ENCODE measurements around the gene CDYL2.

CDYL2 gene

DNA sequence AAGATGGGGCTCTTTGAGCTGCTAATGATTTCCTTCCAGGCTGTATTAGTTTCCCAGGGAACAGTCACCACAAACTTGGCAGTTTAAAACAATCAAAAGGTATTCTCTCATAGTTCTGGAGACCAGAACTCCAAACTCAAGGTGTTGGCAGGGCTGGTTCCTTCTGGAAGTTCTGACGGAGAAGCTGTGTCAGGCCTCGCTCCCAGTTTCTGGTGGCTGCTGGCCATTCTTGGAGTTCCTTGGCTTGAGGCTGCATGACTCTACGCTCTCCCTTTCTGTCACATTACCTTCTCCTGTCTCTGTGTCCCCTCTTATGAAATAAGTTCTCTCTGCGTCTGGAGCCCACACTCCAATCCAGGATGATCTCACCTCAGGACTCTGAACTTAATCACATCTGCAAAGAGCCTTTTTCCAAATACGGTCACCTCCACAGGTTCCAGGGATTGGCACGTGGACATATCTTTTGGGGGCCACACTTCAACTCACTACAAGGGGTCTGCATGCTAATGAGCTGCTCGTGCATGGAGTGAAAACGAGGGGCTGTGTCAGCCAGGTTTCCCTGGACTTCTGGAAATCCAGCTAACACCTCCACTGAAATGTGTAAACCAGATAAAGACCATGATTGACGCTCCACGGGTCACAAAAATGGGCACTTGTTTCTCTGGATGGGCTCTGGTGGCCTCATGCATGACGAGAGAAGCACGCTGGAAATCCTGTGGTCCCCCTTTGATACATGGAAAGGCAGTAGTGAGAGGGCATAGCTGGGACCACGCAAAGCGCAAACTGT lies 185.3 kb downstream of the CDYL2 start:
- DNase-seq, result no peak

DNA sequence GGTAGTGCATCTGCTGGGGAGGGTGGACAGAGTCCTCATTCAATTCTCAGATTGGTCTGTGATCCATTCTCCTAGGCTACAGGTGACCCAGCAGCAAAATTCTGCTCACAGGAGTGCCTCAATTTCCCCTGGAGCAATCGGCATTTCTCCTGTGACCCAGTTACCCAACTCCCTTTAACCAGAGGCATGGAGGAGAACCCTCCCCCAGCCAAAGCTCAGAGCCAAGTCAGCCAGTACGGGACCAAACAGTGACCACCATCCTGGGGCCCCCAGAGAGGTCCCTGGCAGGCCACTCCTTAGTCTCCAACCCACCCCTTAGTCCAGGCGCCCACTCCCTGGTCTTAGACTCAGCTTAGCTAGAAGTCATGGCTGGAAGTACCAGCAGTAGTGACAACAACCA lies 188.0 kb downstream of the CDYL2 start:
- DNase-seq, result no peak

DNA sequence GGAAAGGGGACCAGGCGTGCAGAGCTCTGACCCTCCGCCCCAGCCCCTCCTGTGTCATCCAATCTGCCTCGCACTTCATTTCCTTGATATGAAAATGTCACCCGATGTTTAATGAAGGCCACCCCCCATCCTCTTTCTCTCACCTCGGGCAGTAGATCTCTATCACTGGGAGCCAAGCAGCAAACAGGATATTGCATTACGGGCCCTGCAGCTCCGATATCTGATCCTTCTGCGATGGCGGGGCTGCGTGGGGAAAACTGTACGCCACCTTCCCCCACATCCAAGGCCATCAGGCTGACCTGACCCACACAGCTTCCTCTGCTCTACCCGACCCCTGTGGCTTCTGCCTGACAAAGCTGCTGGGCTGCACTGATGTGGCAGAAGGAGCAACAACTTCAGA lies 188.7 kb downstream of the CDYL2 start:
- no peak for DNase-seq

DNA sequence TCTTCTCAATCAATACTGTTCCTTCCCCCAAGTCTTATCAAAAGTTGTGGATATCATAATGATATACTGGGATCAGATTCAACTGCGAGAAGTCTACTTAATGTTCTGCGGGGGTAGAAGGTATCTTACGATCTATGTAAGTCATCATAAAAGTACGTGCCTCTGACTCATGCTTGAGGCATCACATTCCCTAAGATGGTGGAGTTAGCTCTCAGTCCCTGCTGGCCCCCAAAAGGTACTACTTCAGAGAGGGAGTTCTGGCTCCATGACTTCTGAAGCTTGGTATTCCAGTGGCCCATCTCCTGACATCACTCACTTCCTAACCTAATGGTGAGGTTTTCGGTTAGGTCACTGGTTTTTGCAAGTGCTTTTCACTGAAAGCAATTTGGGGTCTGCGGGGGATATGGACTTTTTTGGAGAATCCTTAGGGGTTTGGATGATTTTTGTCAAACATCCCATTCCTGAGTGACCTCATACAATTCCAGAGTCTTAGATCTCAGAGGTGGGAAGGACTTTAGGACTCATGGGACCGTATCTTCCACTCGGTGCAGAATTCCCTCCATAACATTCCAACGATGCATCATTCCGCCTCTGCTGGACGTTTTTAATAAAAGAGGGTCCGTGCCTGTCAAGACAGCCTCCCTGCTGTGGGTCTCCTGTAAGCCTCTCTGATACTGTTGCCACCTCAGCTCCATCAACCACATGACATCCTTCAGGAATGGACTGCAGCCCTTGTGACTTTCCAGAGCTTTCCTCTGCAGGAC lies 189.3 kb downstream of the CDYL2 start:
- DNase-seq, result no peak

DNA sequence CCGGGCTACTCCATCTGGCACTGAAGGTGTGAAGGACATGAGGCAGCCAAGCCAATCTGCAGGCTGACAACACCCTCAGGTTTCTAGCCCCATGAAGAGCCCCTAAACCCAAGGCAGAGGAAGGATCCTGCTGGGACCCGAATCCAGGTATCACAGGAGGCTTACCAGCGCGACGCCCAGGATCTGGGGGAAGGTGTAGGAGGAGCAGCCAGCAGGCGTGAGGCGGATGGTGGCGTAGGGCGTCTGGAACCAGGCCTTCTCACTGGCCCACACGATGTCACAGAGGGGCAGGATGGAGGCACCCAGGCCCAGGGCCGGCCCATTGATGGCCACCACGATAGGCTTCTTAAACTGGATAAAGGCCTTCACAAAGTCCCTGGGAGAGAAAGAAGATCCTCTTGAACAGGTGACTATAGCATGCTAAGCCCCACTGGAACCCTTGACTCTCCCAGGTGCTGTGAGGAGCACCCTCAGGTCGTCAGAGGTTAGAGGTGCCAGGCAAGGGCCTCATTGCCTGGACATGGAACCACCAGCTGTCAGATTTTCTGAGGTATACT lies 191.9 kb downstream of the CDYL2 start:
- no peak for DNase-seq

DNA sequence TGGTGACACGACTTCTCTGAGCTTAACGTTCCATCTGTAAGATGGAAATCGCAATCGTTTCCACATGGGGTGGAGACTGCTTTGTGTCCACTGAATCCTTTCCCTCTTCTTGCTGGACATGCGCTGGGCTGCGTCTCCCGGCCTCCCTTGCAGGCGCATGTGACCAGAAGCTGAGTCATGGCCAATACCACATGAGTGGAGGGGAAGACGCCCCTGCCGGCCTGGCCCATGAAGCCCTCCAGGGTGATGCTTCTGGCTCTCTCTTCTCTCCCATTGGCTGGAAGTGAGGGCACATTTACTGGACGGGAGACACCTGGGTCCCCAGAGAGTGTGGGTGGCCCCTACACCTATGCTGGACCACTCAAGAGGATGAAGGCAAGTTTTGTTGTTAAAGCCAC lies 192.5 kb downstream of the CDYL2 start:
- no peak for DNase-seq

DNA sequence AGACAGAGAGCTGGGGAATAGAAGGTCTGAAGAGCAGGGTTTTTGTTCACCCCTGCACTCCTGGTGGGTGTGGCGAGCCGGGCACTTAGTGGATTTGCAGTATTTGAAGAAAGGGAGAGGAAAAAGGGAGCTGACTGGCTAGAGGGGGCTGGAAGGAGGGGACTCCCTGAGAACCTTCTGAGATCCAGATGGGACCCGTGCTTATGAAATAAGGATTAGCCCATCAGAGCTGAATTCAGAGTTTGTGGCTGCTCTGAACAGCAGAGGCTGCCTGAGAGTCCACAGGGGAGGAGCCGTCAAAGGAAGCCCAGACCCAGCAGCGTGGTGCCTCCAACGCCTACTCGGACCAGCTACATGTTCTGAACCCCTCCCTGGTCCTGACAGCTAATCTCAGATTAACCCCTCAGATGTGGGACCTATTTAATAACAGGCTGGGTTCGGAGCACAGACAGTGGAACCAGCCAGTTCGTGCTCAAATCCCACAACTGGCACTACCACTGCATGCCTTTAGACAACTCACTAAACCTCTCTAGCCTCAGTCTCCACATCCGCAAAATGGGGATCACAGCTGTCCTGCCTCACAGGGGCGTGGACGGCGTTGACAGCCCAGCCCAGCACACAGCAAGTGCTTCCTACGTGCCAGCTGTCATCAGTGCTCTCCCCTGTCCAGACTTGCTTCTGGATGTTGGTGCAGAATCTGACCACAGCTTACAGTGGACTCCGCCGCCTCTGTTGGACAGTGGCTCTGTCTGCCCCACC lies 193.0 kb downstream of the CDYL2 start:
- DNase-seq, result no peak

DNA sequence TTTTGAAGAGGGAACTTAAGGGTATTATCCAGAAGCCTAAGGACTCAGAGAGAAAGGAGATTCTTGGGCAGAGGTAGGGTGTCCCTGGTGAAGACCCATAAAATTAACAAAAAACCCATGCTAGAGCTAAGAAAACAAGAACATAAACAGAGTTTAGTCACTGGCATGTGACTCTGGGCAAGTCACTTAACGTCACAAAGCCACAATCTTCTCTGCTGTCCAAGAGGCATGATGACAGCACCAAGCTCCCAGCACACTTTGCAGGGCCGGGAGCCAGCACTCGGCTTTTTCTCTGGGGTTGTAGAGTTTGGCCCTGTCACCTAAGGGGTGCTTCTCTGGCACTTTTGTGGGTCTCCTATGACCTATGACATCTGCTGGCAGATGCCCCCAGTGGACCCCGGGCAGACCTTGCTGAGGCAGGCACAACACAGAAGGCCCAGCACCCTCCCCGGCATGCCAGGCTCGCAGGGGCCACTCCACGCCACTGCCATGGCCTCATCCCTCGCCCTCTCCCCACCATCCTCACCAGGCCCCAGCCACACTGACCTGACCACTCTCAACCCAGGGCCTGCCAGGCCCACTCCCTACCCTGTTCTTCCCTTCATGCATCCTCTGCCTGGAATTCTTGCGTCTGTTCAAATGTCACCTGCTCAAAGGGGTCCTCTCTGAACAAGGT lies 193.8 kb downstream of the CDYL2 start:
- no peak for DNase-seq

DNA sequence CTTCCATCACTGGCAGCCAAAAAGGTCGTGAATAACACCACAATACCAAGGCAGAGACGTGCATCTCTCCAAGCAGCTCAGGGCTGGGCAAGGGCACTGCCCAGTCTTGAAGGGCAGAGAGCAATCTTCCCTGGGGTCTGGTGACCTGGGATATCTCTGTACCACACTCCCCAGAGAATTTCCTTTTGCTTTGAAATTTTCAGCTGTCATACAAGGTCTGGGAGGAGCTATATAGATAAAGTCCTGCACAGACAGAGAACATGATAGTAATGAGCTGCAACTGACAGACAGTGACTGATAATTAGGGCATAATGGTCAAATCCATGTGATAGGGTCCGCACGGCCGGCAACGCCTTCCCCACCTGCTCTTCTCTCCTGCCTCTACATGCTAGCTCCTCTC lies 195.5 kb downstream of the CDYL2 start:
- DNase-seq, result no peak

DNA sequence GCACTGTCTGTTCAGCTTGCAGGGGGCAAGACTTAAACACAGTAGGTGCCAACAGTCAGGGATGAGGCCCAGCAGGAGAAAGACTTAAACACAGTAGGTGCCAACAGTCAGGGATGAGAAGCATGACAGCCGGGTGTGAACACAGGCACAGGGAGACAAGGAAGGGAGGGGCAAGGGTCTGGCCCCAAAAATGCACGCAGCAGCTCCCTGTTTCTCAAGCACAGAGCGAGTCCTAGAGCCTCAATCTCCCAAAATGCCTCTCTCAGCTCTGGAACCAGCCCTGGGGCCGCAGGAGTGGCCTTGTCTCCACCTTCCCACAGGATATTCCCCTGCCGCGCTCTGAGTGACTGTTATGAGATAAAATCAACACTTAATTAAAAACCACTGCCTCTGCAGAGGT lies 197.2 kb downstream of the CDYL2 start:
- no peak for DNase-seq

DNA sequence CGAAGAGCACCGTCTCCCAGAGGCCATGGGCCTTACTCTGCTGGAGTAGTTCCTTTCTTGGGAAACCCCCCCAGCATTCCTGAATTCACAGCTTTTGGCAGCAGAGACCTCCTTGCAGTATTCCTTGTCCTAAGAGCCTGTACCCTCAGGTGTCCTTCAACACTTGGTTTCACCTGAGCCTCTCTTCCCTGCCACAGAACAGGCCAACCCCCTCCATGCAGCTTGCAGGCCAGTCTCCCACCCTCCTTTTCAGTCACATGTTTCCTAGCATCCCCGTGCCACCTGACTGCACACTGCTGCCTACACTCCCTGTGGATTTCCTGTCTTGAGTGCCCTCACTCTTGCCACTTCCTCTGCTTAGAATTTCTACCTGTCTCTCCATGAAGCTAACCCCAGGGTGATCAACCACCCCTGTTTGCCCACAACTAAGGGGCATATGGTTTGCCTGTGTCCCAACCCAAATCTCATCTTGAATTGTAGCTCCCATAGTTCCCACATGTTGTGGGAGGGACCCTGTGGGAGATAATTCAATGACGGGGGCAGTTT lies 198.1 kb downstream of the CDYL2 start:
- no peak for DNase-seq

DNA sequence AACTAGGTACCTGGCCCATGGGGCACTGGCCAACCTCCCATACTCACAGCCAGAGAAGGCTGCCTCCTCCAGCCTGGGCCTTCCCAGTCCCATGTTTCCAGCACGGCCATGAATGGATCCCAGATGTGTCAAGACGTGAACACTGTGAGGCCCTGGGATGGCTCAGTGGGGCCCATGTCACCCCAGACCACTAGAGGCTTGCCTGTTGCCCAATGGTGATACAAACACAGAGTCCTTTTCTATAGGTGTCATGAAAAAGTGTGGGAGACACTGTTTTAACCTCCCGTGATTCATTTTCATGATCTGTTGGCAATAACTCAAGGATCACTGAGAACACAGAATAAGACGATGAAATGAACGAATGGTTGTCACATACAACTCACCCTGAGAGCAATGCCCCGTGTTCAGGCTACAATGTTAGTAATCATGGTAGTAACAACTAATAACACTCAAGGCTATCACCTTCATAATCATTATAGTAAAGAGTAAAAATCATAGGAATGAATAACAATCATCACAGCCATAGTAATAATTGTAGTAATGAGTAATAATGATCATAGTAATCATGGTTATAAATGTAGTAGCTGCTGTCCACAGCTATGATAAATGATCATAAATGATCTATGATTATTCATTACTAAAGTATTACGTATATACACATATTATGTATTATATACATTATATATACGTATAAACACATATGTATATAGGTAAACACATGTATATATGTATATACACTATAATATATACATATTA lies 199.6 kb downstream of the CDYL2 start:
- DNase-seq, result no peak

DNA sequence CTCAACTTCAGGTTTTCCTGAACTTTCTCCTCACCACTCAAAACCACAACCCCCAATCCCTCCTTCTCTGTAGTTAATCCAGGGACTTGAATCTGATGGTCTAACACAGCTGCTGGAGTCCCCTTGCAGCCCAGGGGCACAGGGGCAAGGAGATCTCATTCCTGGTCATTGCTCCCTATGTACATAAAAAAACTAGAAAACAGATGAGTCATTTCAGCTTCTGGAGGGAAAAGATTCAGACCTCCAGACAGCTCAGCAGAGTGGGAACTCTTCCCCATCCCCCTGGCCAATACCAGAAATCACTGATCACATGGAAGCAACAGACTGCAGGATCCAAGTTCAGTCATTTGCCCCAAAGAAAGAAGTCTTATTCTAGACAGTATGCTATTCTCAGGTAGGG lies 201.5 kb downstream of the CDYL2 start:
- no peak for DNase-seq

DNA sequence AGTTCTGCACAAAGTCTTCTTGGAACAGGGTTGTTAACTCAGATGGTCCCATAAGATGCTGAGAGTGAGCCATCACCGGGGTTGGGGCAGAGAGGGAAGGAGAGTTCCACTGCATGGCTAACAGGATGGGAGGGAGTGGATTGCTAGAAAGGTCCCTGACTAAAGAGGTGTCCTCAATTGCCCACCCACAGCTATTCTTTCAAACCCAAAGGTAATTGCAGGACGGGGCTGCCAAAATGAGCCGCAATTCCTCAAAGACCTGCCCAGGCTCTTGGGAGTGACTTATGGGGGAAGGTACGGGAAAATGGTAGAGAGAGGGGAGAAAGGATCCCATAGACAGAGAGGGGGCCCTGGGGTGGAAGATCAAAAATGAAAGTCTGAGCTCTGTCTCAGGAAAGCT lies 203.2 kb downstream of the CDYL2 start:
- DNase-seq, result no peak

DNA sequence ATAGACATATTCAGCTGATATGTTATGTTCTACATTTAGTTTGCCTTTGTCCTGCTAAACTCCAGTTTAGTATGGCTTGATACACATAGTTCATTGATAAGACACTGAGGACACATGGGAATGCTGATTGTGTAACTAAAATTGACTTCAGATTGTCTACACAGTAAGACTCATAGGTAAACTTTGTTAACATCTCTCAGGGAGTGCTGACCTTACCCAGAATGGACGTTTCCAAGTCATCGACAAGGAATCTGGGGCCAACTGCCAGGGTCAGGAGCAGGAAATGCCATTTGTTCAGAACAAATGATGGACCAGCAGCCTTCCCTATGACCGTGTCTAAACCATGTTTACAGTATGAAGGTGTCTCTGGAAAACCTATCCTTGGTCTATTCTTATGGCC lies 204.9 kb downstream of the CDYL2 start:
- no peak for DNase-seq

DNA sequence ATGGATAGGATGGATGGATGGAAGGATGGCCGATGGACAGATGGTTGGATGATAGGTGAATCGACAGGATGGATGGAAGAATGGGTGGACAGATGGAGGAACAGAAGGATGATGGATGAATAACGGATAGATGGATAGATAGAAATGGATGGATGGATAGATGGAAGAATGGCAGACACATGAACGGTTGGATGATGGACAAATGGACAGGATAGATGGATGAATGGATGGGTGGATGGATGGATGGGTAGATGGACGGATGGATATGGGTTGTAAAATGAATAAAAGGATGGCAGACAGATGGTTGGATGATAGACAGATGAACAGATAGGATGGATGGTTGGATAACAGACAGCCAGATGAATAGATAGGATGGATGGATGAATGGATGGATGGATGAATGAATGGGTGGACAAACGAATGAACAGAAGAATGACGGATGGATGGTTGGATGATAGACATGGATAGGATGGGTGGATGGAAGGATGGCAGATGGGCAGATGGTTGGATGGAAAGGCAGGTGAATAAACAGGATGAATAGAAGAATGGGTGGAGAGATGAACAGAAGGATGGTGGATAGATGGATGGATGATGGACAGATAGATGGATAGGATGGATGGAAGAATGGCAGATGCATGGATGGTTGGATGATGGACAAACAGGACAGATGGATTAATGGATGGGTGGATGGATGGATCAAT lies 207.7 kb downstream of the CDYL2 start:
- no peak for DNase-seq

DNA sequence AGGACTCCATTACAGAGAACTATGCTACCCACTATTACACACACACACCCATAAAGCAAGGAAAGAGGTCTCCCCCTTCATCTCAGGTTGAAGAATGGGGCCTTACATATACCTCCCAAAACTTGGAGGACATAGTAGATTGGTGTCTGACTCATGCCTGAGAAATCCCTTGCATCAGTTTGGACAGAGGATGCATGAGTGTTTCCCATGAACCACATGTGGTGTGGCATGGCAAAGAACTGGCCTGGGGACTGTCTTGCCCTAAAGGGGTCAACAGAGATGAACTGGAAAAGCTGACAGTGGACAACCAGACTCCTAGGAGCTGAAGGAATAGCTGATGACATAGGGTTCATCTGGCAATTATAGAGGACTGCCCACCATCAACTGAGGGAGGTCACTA lies 209.6 kb downstream of the CDYL2 start:
- no peak for DNase-seq

DNA sequence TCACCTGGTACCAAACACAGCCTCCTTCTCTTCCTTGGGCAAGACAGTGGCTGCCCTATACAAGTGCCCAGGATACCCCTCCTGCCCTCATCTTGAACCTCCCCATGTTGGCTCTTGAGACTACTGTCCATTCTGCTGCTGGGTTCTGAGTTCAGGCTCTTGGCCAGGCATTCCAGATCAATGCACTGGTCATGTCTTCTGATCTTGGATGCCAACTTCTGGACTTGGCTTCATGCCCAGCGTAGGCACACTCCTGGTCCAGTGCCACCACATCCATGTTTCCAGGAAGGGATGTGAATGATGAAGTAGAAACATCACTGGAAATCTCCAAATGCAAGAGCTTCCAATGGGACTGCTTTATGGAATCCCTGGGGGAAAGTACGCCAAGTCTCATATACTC lies 212.1 kb downstream of the CDYL2 start:
- no peak for DNase-seq

DNA sequence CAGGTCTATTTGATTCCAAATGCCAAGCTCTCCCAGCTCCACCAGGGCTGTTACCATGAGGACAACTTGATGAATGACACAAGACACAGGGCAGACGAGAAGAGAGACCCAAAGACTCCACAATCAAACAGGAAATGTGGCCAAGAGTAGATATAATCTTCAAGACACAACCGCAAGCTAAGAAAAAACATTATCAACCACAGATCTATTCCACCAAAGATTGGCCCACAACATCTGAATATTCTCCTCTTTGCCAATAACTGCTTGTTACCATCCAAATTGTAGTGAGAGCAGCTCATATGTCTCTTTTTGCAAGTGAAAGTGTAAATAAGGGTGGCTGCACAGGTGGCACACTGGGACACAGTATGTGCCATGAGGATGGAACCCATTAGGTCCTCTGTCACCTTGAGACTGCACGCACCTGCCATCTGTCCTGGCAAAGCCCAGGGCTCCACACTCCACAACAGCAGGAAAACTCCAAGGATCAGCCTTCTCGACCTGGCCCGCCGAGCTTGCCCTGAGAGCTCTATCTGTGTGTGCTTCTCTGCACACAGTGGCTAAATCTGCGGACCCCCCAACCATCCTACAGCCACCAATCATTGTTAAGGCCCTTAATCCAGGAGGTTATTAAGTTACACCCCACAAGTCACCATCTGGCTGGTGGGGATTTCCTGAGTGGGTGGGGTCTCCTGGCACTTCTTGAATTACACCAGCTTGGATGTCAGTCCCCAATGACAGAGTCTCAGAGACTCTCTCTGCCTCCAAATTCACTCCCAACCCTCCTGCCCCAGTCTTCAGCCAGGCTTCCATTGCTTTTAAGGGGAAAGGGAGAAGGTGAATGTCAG lies 213.1 kb downstream of the CDYL2 start:
- DNase-seq, result no peak

DNA sequence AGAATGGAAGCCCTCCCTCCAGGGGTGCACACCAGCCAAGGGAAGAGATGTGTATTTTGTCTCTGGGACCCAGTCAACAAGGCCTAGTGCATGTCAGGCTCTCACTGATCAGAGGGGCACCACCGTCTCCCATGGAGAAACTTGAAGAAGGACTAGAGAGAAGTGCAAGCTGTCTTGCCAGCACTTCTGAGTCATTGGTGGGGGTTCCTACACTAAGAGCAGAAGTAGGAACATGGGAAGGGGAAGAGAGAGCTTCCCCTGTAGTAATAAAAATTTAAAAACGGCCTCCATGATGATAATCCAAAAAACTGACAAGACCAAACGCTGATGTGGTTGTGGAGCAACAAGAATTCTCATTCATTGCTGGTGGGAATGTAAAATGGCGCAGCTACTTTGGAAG lies 217.3 kb downstream of the CDYL2 start:
- DNase-seq, result no peak

All from DMS79 treated with DMSO at 0.1 percent for 48 hours (cell line).